HepG2 (cell line): ENCODE data around the gene PLPPR3. TPM values are rescaled to one million over a fixed set of nuclear protein-coding genes. Genes with fewer than 3 reads are reported as not detected.

Experiments used
- ATF7-NPFF ChIP-seq: sonication (generic); formaldehyde crosslinking; IDR thresholded peaks from 2 replicates; pipeline ENCODE4 v1.8.1; 2023; ENCODE audit warnings: mild to moderate bottlenecking, low read depth, missing genetic modification reagents, moderate library complexity
- FIP1L1 ChIP-seq: fragments of 200-400 bp; formaldehyde crosslinking; IDR thresholded peaks from 2 replicates; pipeline ENCODE4 v1.6.1; 2018; ENCODE audit warnings: low read depth, mild to moderate bottlenecking, low read length, moderate library complexity, borderline replicate concordance; ENCODE audit not compliant: insufficient read depth
- MTF1 ChIP-seq: sonication (generic); formaldehyde crosslinking; IDR thresholded peaks from 2 replicates; pipeline ENCODE4 v1.5.0; 2020; ENCODE audit warnings: missing genetic modification reagents
- RBAK ChIP-seq: sonication (generic); formaldehyde crosslinking; IDR thresholded peaks from 2 replicates; pipeline ENCODE4 v1.5.1; 2020; ENCODE audit warnings: mild to moderate bottlenecking, missing genetic modification reagents
- REPIN1 ChIP-seq: sonication (generic); formaldehyde crosslinking; IDR thresholded peaks from 2 replicates; pipeline ENCODE4 v1.8.0; 2022; ENCODE audit warnings: missing genetic modification reagents, low read depth, mild to moderate bottlenecking, borderline replicate concordance
- SCMH1 ChIP-seq: sonication (generic); formaldehyde crosslinking; IDR thresholded peaks from 2 replicates; pipeline ENCODE4 v1.9.0; 2021; ENCODE audit warnings: missing genetic modification reagents, mild to moderate bottlenecking, borderline replicate concordance
- SMAD9 ChIP-seq: sonication (generic); formaldehyde crosslinking; IDR thresholded peaks from 2 replicates; pipeline ENCODE4 v1.5.1; 2020; ENCODE audit warnings: mild to moderate bottlenecking, missing genetic modification reagents
- TOE1 ChIP-seq: sonication (generic); formaldehyde crosslinking; IDR thresholded peaks from 2 replicates; pipeline ENCODE4 v1.4.0; 2020; ENCODE audit warnings: mild to moderate bottlenecking, missing genetic modification reagents
- TSC22D2 ChIP-seq: sonication (generic); formaldehyde crosslinking; IDR thresholded peaks from 2 replicates; pipeline ENCODE4 v1.5.1; 2020; ENCODE audit warnings: missing genetic modification reagents, mild to moderate bottlenecking, borderline replicate concordance
- ZBTB7B ChIP-seq: sonication (generic); formaldehyde crosslinking; IDR thresholded peaks from 2 replicates; pipeline ENCODE4 v1.4.0; 2020; ENCODE audit warnings: missing genetic modification reagents
- ZFP36L1 ChIP-seq: sonication (generic); formaldehyde crosslinking; IDR thresholded peaks from 2 replicates; pipeline ENCODE4 v1.8.0; 2022; ENCODE audit warnings: mild to moderate bottlenecking, missing genetic modification reagents, moderate library complexity
- ZNF101 ChIP-seq: sonication (generic); formaldehyde crosslinking; IDR thresholded peaks from 2 replicates; pipeline ENCODE4 v1.4.0; 2020; ENCODE audit warnings: mild to moderate bottlenecking, low read depth, missing genetic modification reagents, borderline replicate concordance
- ZNF792 ChIP-seq: IDR thresholded peaks from 2 replicates; pipeline ENCODE4 v1.6.1; 2016
- polyA plus RNA-seq, 8 experiments: library from polyadenylated mRNA; depleted of rRNA in 3 of 8; stranded (reverse) in 7 of 8; unstranded in 1 of 8; fragments of >200 nt; fragmentation: Illumina TruSeq in 4 of 8; extraction: Trizol in 4 of 8; gene quantifications; 2 replicates each; pipeline versions ENCODE4 v1.2.1 to v1.2.3, GENCODE V29; 2011 to 2016; ENCODE audit warnings: low read depth in 4 of 8, missing spikeins in 1 of 8, mixed read lengths in 1 of 8; ENCODE audit not compliant: insufficient read depth in 1 of 8
- total RNA-seq, 5 experiments: library from RNA; depleted of rRNA; stranded (reverse); fragments of >200 nt; fragmentation: Illumina TruSeq; extraction: Trizol; gene quantifications; 2 replicates each; pipeline ENCODE4 v1.2.3, GENCODE V29; 2016; ENCODE audit warnings: low read depth in 1 of 5
- TF ChIP-seq, protein P1 (sequence below): sonication (generic); formaldehyde crosslinking; IDR thresholded peaks from 2 replicates; pipeline ENCODE4 v1.5.1; 2020; ENCODE audit warnings: missing genetic modification reagents, mild to moderate bottlenecking, borderline replicate concordance
- TF ChIP-seq, protein P2 (sequence below): sonication (generic); formaldehyde crosslinking; IDR thresholded peaks from 2 replicates; pipeline ENCODE4 v1.4.0; 2020; ENCODE audit warnings: missing genetic modification reagents, mild to moderate bottlenecking, borderline replicate concordance
- TF ChIP-seq, protein P3 (sequence below): sonication (generic); formaldehyde crosslinking; IDR thresholded peaks from 2 replicates; pipeline ENCODE4 v1.8.1; 2022; ENCODE audit warnings: mild to moderate bottlenecking, missing genetic modification reagents
- TF ChIP-seq, protein P4 (sequence below): sonication (generic); formaldehyde crosslinking; IDR thresholded peaks from 2 replicates; pipeline ENCODE4 v1.8.0; 2022; ENCODE audit warnings: missing genetic modification reagents, low read depth, mild to moderate bottlenecking, borderline replicate concordance
- TF ChIP-seq, protein P5 (sequence below): IDR thresholded peaks from 2 replicates; pipeline ENCODE4 v1.6.1; 2016; ENCODE audit warnings: control low read depth
- TF ChIP-seq, protein P6 (sequence below): sonication (generic); formaldehyde crosslinking; IDR thresholded peaks from 2 replicates; pipeline ENCODE4 v1.4.0; 2020; ENCODE audit warnings: mild to moderate bottlenecking, missing genetic modification reagents

The PLPPR3 gene
- total and polyA plus RNA-seq, 2 of the 13 experiments (the other 11 are each of a cell fraction or from before 2014, with no cell fraction given) = 0.07 to 0.16 TPM

DNA sequence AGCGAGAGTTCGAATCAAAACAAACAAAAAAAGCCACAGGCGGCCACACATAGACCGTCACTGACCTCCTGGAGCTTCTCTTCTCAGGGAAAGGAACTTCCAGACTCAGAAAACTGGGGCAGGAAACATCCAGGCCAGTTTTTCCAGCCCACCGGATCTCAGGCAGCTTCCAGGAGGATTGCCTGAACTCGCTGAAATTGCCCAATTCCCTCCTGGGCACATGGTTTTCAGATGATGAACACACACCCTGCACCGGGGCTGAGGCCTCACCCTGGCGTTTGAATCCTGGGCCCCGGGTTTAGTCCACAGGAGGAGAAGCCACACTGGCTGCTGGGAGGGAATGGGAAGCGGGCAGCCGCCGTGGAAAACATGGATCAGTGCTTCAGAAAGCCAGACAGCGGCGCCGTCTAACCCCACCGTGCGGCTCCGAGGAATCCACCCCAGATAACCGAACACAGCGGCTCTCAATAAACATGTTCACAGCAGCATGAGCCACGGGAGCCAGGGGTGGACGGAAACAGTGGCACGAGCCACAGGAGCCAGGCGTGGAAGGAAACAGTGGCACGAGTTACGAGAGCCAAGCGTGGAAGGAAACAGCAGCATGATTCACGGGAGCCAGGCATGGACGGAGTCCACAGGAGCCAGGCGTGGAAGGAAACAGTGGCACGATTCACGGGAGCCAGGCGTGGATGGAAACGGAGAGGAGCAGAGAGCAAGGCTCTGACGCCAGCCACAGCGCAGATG lies 42.7 kb downstream of the PLPPR3 start (continued):
- TF ChIP-seq, protein P1, sequence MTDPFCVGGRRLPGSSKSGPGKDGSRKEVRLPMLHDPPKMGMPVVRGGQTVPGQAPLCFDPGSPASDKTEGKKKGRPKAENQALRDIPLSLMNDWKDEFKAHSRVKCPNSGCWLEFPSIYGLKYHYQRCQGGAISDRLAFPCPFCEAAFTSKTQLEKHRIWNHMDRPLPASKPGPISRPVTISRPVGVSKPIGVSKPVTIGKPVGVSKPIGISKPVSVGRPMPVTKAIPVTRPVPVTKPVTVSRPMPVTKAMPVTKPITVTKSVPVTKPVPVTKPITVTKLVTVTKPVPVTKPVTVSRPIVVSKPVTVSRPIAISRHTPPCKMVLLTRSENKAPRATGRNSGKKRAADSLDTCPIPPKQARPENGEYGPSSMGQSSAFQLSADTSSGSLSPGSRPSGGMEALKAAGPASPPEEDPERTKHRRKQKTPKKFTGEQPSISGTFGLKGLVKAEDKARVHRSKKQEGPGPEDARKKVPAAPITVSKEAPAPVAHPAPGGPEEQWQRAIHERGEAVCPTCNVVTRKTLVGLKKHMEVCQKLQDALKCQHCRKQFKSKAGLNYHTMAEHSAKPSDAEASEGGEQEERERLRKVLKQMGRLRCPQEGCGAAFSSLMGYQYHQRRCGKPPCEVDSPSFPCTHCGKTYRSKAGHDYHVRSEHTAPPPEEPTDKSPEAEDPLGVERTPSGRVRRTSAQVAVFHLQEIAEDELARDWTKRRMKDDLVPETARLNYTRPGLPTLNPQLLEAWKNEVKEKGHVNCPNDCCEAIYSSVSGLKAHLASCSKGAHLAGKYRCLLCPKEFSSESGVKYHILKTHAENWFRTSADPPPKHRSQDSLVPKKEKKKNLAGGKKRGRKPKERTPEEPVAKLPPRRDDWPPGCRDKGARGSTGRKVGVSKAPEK (CRISPR knock-in tag) = no peak
- TF ChIP-seq TOE1 (peak; percentile 65; the same call in 1 of the 2 replicates), ZNF792 (CRISPR knock-in tag) (peak; percentile 82; the same call in 1 of the 2 replicates), SCMH1 (no peak), MTF1 (CRISPR knock-in tag) (peak; percentile 84; the same call in 1 of the 2 replicates), ZBTB7B (CRISPR knock-in tag) (peak; percentile 78), SMAD9 (peak; percentile 80; the same call in 1 of the 2 replicates), TSC22D2 (peak; percentile 76; the same call in 1 of the 2 replicates), ZFP36L1 (CRISPR knock-in tag) (peak; percentile 84; the same call in 1 of the 2 replicates), RBAK (no peak), FIP1L1 (no peak), ZNF101 (CRISPR knock-in tag) (no peak), ATF7-NPFF (CRISPR knock-in tag) (peak; percentile 69; the same call in 1 of the 2 replicates), REPIN1 (CRISPR knock-in tag) (peak; percentile 23; the same call in 1 of the 2 replicates)
- TF ChIP-seq, protein P2, sequence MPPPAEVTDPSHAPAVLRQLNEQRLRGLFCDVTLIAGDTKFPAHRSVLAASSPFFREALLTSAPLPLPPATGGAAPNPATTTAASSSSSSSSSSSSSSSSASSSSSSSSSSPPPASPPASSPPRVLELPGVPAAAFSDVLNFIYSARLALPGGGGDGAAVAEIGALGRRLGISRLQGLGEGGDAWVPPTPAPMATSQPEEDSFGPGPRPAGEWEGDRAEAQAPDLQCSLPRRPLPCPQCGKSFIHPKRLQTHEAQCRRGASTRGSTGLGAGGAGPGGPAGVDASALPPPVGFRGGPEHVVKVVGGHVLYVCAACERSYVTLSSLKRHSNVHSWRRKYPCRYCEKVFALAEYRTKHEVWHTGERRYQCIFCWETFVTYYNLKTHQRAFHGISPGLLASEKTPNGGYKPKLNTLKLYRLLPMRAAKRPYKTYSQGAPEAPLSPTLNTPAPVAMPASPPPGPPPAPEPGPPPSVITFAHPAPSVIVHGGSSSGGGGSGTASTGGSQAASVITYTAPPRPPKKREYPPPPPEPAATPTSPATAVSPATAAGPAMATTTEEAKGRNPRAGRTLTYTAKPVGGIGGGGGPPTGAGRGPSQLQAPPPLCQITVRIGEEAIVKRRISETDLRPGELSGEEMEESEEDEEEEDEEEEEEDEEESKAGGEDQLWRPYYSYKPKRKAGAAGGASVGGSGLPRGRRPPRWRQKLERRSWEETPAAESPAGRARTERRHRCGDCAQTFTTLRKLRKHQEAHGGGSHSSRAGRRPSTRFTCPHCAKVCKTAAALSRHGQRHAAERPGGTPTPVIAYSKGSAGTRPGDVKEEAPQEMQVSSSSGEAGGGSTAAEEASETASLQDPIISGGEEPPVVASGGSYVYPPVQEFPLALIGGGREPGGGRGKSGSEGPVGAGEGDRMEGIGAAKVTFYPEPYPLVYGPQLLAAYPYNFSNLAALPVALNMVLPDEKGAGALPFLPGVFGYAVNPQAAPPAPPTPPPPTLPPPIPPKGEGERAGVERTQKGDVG = peak; percentile 21; the same call in 1 of the 2 replicates
- TF ChIP-seq, protein P3, sequence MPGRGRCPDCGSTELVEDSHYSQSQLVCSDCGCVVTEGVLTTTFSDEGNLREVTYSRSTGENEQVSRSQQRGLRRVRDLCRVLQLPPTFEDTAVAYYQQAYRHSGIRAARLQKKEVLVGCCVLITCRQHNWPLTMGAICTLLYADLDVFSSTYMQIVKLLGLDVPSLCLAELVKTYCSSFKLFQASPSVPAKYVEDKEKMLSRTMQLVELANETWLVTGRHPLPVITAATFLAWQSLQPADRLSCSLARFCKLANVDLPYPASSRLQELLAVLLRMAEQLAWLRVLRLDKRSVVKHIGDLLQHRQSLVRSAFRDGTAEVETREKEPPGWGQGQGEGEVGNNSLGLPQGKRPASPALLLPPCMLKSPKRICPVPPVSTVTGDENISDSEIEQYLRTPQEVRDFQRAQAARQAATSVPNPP (CRISPR knock-in tag) = no peak
- TF ChIP-seq, protein P4, sequence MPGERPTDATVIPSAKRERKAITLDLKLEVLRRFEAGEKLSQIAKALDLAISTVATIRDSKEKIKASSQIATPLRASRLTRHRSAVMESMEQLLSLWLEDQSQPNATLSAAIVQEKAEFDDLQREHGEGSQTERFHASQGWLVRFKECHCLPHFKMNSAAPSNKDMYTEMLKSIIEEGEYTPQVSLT (CRISPR knock-in tag) = no peak; the same call in 1 of the 2 replicates
- TF ChIP-seq, protein P5, sequence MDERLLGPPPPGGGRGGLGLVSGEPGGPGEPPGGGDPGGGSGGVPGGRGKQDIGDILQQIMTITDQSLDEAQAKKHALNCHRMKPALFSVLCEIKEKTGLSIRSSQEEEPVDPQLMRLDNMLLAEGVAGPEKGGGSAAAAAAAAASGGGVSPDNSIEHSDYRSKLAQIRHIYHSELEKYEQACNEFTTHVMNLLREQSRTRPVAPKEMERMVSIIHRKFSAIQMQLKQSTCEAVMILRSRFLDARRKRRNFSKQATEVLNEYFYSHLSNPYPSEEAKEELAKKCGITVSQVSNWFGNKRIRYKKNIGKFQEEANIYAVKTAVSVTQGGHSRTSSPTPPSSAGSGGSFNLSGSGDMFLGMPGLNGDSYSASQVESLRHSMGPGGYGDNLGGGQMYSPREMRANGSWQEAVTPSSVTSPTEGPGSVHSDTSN (CRISPR knock-in tag) = no peak
- TF ChIP-seq, protein P6, sequence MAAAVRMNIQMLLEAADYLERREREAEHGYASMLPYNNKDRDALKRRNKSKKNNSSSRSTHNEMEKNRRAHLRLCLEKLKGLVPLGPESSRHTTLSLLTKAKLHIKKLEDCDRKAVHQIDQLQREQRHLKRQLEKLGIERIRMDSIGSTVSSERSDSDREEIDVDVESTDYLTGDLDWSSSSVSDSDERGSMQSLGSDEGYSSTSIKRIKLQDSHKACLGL (CRISPR knock-in tag) = peak; percentile 86
